Measurements from ENCODE around the gene PPP1R3C. TPM values are rescaled to one million over a fixed set of nuclear protein-coding genes. Genes with fewer than 3 reads are reported as not detected.

PPP1R3C gene
- total and polyA plus RNA-seq, 5 donors, result 146 to 222 (median 202) TPM

DNA sequence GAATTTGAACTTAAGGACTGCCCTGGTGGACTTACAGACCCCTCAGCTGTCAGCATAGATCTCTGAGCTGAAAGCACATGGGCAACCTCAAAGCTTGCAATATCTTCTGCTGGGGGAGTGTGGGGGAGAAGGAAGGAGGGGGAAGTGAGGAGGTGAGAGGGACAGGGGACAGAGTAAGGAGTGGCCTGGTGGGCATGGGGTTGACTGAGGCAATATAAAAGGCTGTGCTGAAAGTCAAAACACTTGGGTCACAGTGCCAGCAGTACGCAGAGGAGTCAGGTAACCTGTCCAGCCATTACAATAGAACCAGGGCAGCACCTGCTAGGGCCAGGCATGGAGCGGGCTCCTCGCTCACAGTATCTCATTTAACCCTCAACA, 43.2 kb downstream of the PPP1R3C start:
- H3K4me1 ChIP-seq (ENCODE audit: control insufficient read depth, insufficient read depth, low read length), result peaks cover 24% of the 10 kb centered on the region
- H3K4me3 ChIP-seq (ENCODE audit: low read length), result no peak overlapping the region
- ATAC-seq (no peak), DNase-seq (no peak)
- intact Hi-C loops (cut with DNase I), result loop anchor here in 2 of 4 donors (5.0 kb wide), 2 partner anchors 38 to 43 kb away; partner anchors contain the start of gene PPP1R3C (in 1 of the 2)
- WGBS, result 68% methylated on average over 3 of the region's 3 CpGs
- no peaks in the 10 kb centered on the region for H3K27me3 ChIP-seq (ENCODE audit: control insufficient read depth, insufficient read depth)
- peak overlapping the region; percentile 96 for H3K27ac ChIP-seq (ENCODE audit: low read length)
- H3K9me3 ChIP-seq (ENCODE audit: control insufficient read depth, low read length), result no peaks in the 10 kb centered on the region

DNA sequence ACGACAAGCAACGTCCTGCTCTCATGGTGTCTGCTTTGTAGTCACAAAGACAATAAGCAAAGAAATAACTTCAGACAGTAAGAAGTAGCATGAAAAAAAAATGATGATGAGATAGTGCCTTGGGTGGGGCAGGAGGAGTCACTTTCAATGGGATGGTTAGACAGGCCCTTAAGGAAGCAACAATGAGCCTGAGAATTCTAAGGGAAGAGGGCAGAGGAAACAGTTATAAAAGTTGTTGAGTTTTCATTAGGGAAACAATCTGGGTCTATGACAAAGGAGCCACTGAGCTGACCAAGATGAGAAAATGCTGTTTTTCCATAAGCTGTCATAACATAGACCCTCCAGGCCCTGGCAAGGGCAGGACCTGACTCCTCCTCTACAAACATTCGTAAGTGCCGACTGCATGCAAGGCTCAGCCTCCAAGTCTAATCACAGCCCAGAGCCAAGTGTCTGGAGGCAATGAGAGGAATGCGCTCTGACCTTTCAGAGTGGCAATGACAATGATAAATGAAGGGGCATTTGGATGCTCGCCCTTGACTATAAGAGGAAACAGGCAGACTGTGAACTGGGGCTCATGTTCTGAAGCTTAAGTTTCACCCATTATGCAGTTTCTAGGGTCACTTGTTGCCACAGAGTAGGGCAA, 43.7 kb downstream of the PPP1R3C start:
- H3K9me3 ChIP-seq (ENCODE audit: control insufficient read depth, low read length), result no peaks in the 10 kb centered on the region
- H3K4me3 ChIP-seq (ENCODE audit: low read length), result no peak overlapping the region
- DNase-seq (peak; percentile 42 to 69 (median 59)), ATAC-seq (peak; percentile 71 to 72)
- WGBS, result 38% methylated on average over 6 of the region's 6 CpGs
- intact Hi-C loops (cut with DNase I), result loop anchor here in 1 of 4 donors (5.0 kb wide), 1 partner anchor 43 kb away; the partner anchor contains the start of gene PPP1R3C
- peak overlapping the region; percentile 96 for H3K27ac ChIP-seq (ENCODE audit: low read length)
- no peaks in the 10 kb centered on the region for H3K27me3 ChIP-seq (ENCODE audit: control insufficient read depth, insufficient read depth)
- H3K4me1 ChIP-seq (ENCODE audit: control insufficient read depth, insufficient read depth, low read length), result peaks cover 20% of the 10 kb centered on the region

DNA sequence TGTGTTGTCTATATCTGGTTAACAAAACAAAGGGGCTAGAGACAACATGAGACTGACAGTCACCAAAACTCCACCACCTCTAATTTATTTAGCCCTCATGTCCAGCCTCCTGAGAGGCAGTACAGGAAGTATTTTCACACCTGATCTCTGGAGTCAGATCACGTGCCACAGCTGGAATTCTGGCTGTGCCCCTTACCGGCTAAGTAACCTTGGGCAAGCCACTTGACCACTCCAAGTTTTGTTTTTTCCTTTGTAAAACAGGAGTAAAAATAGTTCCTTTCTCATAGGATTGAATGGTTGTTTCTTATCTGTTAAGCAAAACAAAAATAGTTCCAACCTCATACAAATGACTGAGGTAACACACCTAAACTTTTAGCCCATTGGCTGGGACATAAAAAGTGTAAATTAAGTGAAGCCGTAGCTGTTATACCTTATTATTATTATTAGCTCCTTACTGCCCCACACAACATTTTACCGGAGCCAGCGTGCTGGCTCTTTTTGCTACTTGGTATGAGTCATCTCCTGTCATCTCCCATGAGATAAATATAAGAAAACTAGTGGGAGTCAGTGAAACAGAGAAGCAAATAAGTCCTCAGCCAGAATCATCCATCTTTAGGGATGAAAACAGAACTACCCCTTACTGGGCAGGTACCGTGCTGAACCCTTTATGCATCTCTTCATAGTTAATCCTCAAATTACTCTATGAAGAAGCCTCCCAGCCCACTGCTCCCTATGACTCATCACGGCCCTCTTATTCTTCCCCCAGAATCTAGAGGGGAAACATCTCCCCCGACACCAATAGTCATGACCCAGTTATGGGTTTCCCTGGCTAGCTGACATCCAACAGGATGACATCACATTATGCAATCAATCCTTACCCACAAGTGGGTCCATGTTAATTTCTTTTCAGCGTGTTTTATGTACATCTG, 44.9 kb downstream of the PPP1R3C start:
- intact Hi-C loops (cut with DNase I), result loop anchor here in 1 of 4 donors (5.0 kb wide), 1 partner anchor 44 kb away; the partner anchor contains the start of gene PPP1R3C
- no peaks in the 10 kb centered on the region for H3K27me3 ChIP-seq (ENCODE audit: control insufficient read depth, insufficient read depth)
- peak; percentile 3 to 43 for ATAC-seq
- no peaks in the 10 kb centered on the region for H3K9me3 ChIP-seq (ENCODE audit: control insufficient read depth, low read length)
- no peak overlapping the region for H3K4me3 ChIP-seq (ENCODE audit: low read length)
- peak in 2 of 3 donors; percentile 54 to 64 for DNase-seq
- H3K27ac ChIP-seq (ENCODE audit: low read length), result peak overlapping the region; percentile 99
- WGBS, result 26% methylated on average over 9 of the region's 9 CpGs
- peaks cover 20% of the 10 kb centered on the region for H3K4me1 ChIP-seq (ENCODE audit: control insufficient read depth, insufficient read depth, low read length)

DNA sequence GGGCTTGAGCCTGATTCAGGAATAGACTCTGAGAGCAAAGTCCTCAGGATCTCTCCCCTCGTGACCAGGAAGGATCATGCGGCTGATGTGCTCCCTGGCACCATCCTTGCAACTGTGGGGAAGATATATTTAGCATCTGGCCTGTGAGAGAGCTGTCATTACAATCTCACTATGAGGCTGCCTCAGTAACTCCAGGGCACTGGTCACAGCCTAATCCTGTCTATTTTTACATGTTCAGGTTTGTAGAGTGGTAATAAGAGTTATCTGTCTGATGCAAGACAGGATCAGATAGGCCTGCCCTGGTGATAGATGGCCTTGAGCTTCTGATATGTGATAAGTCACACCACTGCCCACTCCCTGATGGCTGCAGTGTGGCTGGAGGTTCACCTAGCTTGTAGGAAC, 50.7 kb downstream of the PPP1R3C start:
- Histone ChIP-seq H3K27me3 (ENCODE audit: control insufficient read depth, insufficient read depth) (no peaks in the 10 kb centered on the region), H3K9me3 (ENCODE audit: control insufficient read depth, low read length) (no peaks in the 10 kb centered on the region), H3K4me1 (ENCODE audit: control insufficient read depth, insufficient read depth, low read length) (no peaks in the 10 kb centered on the region), H3K4me3 (ENCODE audit: low read length) (no peak overlapping the region), H3K27ac (ENCODE audit: low read length) (peak overlapping the region; percentile 85)
- ATAC-seq (peak; percentile 91 to 95), DNase-seq (peak; percentile 36 to 76 (median 75))
- intact Hi-C loops (cut with DNase I), result no loop called here
- 62% methylated on average over 2 of the region's 2 CpGs for WGBS

DNA sequence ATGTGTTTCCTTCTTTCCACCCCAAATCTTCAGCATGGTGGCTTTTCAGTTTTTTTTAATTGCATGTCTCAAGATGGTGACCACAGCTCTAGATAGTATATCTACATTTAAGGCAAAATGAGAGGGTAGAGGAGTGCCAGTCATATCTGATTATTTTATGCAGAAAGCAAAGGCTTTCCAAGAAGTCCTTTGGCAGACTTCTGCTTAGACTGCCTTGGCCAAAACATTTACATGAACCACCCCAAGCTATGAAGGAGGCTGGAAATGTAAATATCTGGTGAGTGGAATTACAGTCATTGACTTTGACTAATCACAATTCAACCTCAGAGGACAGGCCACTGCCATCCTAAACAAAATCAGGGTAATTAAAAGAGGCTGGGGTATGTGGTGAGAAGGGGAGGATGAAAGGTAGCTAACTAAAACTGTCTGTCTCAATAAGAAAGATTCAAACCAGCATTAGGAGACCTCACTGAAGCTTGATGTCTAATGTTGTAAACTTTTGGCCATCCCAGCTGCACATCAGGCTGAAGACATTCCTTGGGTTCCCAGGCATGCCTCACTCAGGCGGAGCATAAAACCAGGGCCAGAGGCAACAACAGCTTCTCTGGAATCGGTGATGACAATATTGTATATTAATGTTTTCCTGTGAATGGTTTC, 53.4 kb downstream of the PPP1R3C start:
- no peaks in the 10 kb centered on the region for H3K9me3 ChIP-seq (ENCODE audit: control insufficient read depth, low read length)
- ATAC-seq, result no peak
- no peaks in the 10 kb centered on the region for H3K4me1 ChIP-seq (ENCODE audit: control insufficient read depth, insufficient read depth, low read length)
- no peak overlapping the region for H3K4me3 ChIP-seq (ENCODE audit: low read length)
- intact Hi-C loops (cut with DNase I), result no loop called here
- 74% methylated on average over 2 of the region's 2 CpGs for WGBS
- no peak for DNase-seq
- no peaks in the 10 kb centered on the region for H3K27me3 ChIP-seq (ENCODE audit: control insufficient read depth, insufficient read depth)
- no peak overlapping the region for H3K27ac ChIP-seq (ENCODE audit: low read length)

Other genes starting within 250 kb of the PPP1R3C start
- 10 to 100 TPM in 1 of 4 donors, 1 to 10 TPM in 3; 8.9 to 13.4 (median 9.7) TPM for gene HECTD2, start 222.7 kb downstream of the PPP1R3C start, total RNA-seq
- 4.6 TPM for gene HECTD2, start 222.7 kb downstream of the PPP1R3C start, polyA plus RNA-seq
- gene TNKS2, start 165.4 kb upstream of the PPP1R3C start, total RNA-seq, result 10 to 100 TPM; 18.0 to 21.4 (median 19.9) TPM
- 6.1 TPM for gene TNKS2, start 165.4 kb upstream of the PPP1R3C start, polyA plus RNA-seq